OCI-LY7 (cell line): Measurements from ENCODE around the gene CMSS1. TPM values are rescaled to one million over a fixed set of nuclear protein-coding genes. Genes with fewer than 3 reads are reported as not detected.

Experiments used
- BruUV-seq: library from RNA; stranded (reverse); fragments of 400-500 nt; replicated peaks from 2 replicates; lab custom pipeline; 2021; lab: Mats Ljungman, UMichigan
- CTCF ChIA-PET: fragments of 300-600 bp; sonication (Branson Sonifier 250); formaldehyde crosslinking; loops from one replicate; lab custom pipeline; 2022; ENCODE audit warnings: antibody characterized with exemption; ENCODE audit not compliant: unreplicated experiment; lab: Charles Lee
- POLR2A ChIA-PET: fragments of 300-600 bp; sonication (Branson Sonifier 250); formaldehyde crosslinking; loops from one replicate; lab custom pipeline; 2022; ENCODE audit warnings: antibody characterized with exemption; lab: Charles Lee
- DNase-seq: peaks from one replicate; pipeline ENCODE4 v3.0.0-alpha.2; 2015; ENCODE audit warnings: low spot score
- H2AFZ ChIP-seq: fragments of 200-600 bp; sonication (generic), shearing (Covaris generic); 2 replicates; pipeline ENCODE4 v1.6.1; 2014; ENCODE audit warnings: mild to moderate bottlenecking, antibody characterized with exemption, low read length, moderate library complexity
- H3K27ac ChIP-seq: fragments of 200-600 bp; sonication (generic); 2 replicates; pipeline ENCODE4 v1.5.1; 2014; ENCODE audit warnings: mixed run types, low read depth, mild to moderate bottlenecking, moderate library complexity, low read length, inconsistent platforms; ENCODE audit not compliant: poor library complexity, severe bottlenecking
- H3K36me3 ChIP-seq: fragments of 200-600 bp; sonication (generic); 2 replicates; pipeline ENCODE4 v1.6.1; 2014; ENCODE audit warnings: mild to moderate bottlenecking, antibody characterized with exemption, low read length, moderate library complexity, mixed read lengths; ENCODE audit not compliant: insufficient read depth
- H3K4me1 ChIP-seq: fragments of 200-600 bp; sonication (generic); 2 replicates; pipeline ENCODE4 v1.5.1; 2014; ENCODE audit warnings: mild to moderate bottlenecking, low read length; ENCODE audit not compliant: insufficient read depth, poor library complexity, severe bottlenecking
- H3K4me2 ChIP-seq: fragments of 200-600 bp; sonication (generic); 2 replicates; pipeline ENCODE4 v1.6.1; 2014; ENCODE audit warnings: mild to moderate bottlenecking, low read length
- H3K4me3 ChIP-seq: fragments of 200-600 bp; sonication (generic); 2 replicates; pipeline ENCODE4 v1.5.1; 2014; ENCODE audit warnings: mild to moderate bottlenecking, low read depth, low read length; ENCODE audit not compliant: poor library complexity, severe bottlenecking
- H3K79me2 ChIP-seq: fragments of 200-600 bp; sonication (generic); 2 replicates; pipeline ENCODE4 v1.6.1; 2016; ENCODE audit warnings: low read depth, mild to moderate bottlenecking, low read length, moderate library complexity, mixed read lengths; ENCODE audit not compliant: insufficient read depth
- H3K9me2 ChIP-seq: fragments of 200-600 bp; sonication (generic); 2 replicates; pipeline ENCODE4 v1.6.1; 2016; ENCODE audit warnings: mild to moderate bottlenecking, low read length, mixed read lengths; ENCODE audit not compliant: insufficient read depth
- H3K9me3 ChIP-seq: fragments of 200-600 bp; sonication (generic); 2 replicates; pipeline ENCODE4 v1.6.1; 2014; ENCODE audit warnings: mild to moderate bottlenecking, mixed run types, low read length, mixed read lengths
- H4K20me1 ChIP-seq: fragments of 200-600 bp; sonication (generic); 2 replicates; pipeline ENCODE4 v1.6.1; 2014; ENCODE audit warnings: mild to moderate bottlenecking, antibody characterized with exemption, low read length, moderate library complexity, mixed read lengths; ENCODE audit not compliant: insufficient read depth
- EZH2phosphoT487 ChIP-seq: fragments of 200-600 bp; sonication (generic); IDR thresholded peaks from 2 replicates; pipeline ENCODE4 v1.6.1; 2018; ENCODE audit warnings: low read depth, borderline replicate concordance, mild to moderate bottlenecking, mixed run types, antibody characterized with exemption, low read length, moderate library complexity, mixed read lengths
- intact Hi-C: fragments of 100-400 bp; cut with micrococcal nuclease; formaldehyde crosslinking; loops from one replicate; pipeline ENCODE4 v1.10.0; 2022; ENCODE audit not compliant: unreplicated experiment
- total RNA-seq, 2 experiments: library from RNA; depleted of rRNA in 1 of 2; stranded (reverse); fragments of >200 nt in 1 of 2; shearing (Covaris generic) in 1 of 2; gene quantifications; 2 replicates each; pipeline ENCODE4 v1.2.3, GENCODE V29; 2014 to 2022
- TF ChIP-seq, protein P1 (sequence below): fragments of 200-600 bp; sonication (generic); conservative IDR thresholded peaks from 2 replicates; pipeline ENCODE4 v1.5.1; 2014; ENCODE audit warnings: mild to moderate bottlenecking, antibody characterized with exemption, low read length, moderate library complexity, mixed read lengths

The CMSS1 gene
- total RNA-seq, 2 experiments from 2014 or later = 25.7 to 46.6 TPM

GRCh38 chr3:99918715-99919114 lies 101.1 kb downstream of the CMSS1 start:
- CTCF ChIA-PET = no interaction called here
- H4K20me1 ChIP-seq = 0 out of 2 replicates have a peak, but pooled peaks cover 5% of the 10 kb centered on the region
- H3K79me2 ChIP-seq = no peaks in the 10 kb centered on the region
- H3K9me2 ChIP-seq = no peaks in the 10 kb centered on the region; the same call in 1 of the 2 replicates
- no peak overlapping the region for H3K4me2 ChIP-seq
- no peaks in the 10 kb centered on the region for H3K36me3 ChIP-seq
- POLR2A ChIA-PET = interaction anchor here (0.7 kb wide), 1 partner anchor 427 kb away, joined by 3 read pairs; no protein-coding TSS in a partner anchor
- H3K27ac ChIP-seq = no peak overlapping the region
- no peak for DNase-seq
- peaks cover 7% of the 10 kb centered on the region for H3K4me1 ChIP-seq
- no peak overlapping the region for H2AFZ ChIP-seq
- no TSS peak for BruUV-seq
- no peak overlapping the region for H3K4me3 ChIP-seq
- TF ChIP-seq EZH2phosphoT487 = no peak
- TF ChIP-seq, protein P1, sequence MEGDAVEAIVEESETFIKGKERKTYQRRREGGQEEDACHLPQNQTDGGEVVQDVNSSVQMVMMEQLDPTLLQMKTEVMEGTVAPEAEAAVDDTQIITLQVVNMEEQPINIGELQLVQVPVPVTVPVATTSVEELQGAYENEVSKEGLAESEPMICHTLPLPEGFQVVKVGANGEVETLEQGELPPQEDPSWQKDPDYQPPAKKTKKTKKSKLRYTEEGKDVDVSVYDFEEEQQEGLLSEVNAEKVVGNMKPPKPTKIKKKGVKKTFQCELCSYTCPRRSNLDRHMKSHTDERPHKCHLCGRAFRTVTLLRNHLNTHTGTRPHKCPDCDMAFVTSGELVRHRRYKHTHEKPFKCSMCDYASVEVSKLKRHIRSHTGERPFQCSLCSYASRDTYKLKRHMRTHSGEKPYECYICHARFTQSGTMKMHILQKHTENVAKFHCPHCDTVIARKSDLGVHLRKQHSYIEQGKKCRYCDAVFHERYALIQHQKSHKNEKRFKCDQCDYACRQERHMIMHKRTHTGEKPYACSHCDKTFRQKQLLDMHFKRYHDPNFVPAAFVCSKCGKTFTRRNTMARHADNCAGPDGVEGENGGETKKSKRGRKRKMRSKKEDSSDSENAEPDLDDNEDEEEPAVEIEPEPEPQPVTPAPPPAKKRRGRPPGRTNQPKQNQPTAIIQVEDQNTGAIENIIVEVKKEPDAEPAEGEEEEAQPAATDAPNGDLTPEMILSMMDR = no peak
- H3K9me3 ChIP-seq = no peaks in the 10 kb centered on the region
- intact Hi-C loops = no loop called here

DNA sequence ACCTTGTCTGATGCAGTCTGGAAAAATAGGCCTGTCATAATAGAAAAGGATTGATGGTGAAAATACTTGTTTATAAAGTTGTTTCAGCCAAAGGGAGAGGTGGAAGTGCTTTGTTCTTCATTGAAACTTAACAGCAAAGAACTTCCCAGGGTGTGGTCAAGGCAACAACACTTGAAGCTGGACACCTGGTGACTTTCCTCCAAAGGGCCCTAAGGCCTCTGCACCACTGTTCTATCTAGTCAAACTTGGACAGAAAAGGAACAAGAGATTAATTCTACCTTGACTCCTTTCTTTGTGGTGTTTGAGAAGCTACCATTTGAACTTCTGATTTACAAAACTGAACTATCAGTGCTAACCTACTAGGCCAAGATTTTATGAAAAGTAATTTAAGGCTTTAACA lies 102.0 kb downstream of the CMSS1 start:
- no peak for TF ChIP-seq EZH2phosphoT487
- TF ChIP-seq, protein P1 = no peak
- BruUV-seq = no TSS peak
- Histone ChIP-seq H2AFZ (no peak overlapping the region), H3K9me2 (no peaks in the 10 kb centered on the region; the same call in 1 of the 2 replicates), H4K20me1 (0 out of 2 replicates have a peak, but pooled peaks cover 5% of the 10 kb centered on the region), H3K9me3 (no peaks in the 10 kb centered on the region), H3K79me2 (no peaks in the 10 kb centered on the region), H3K36me3 (no peaks in the 10 kb centered on the region), H3K4me1 (peaks cover 7% of the 10 kb centered on the region), H3K27ac (no peak overlapping the region), H3K4me2 (no peak overlapping the region), H3K4me3 (no peak overlapping the region)
- DNase-seq = no peak
- ChIA-PET POLR2A (interaction anchor here (0.8 to 1.3 kb wide), 2 partner anchors 19 to 31 kb away, joined by 3 to 5 read pairs; no protein-coding TSS in a partner anchor), CTCF (no interaction called here)
- intact Hi-C loops = no loop called here
